Kidney (tissue), 14 donors: Measurements from ENCODE around the gene MTNR1B. TPM values are rescaled to one million over a fixed set of nuclear protein-coding genes. Genes with fewer than 3 reads are reported as not detected.

Source experiments
- DNase-seq, 5 donors: peaks; one replicate each; pipeline ENCODE4 v3.0.0-alpha.2; 2013 to 2020
- FAIRE-seq: peaks from 2 replicates; lab custom pipeline; 2012; peaks lifted over from hg19 to GRCh38; lab: Jason Lieb, UNC
- H3K27ac ChIP-seq, 2 donors: one replicate each; pipeline ENCODE4 v1.7.0; 2013; ENCODE audit warnings: low read depth in 2 of 2, low read length in 2 of 2, inconsistent platforms in 1 of 2
- H3K27me3 ChIP-seq: one replicate; pipeline ENCODE4 v1.7.1; 2013; ENCODE audit warnings: low read length, inconsistent platforms; ENCODE audit not compliant: control insufficient read depth, insufficient read depth
- H3K36me3 ChIP-seq, 3 donors: one replicate each; pipeline versions ENCODE4 v1.7.0 to v1.7.1; 2013; ENCODE audit warnings: low read length in 3 of 3, control low read depth in 1 of 3, inconsistent platforms in 1 of 3; ENCODE audit not compliant: insufficient read depth in 3 of 3, control insufficient read depth in 2 of 3
- H3K4me1 ChIP-seq, 3 donors: one replicate each; pipeline versions ENCODE4 v1.7.0 to v1.7.1; 2013; ENCODE audit warnings: low read length in 3 of 3, inconsistent platforms in 1 of 3, low read depth in 1 of 3; ENCODE audit not compliant: control insufficient read depth in 2 of 3, insufficient read depth in 2 of 3
- H3K4me3 ChIP-seq, 3 donors: one replicate each; pipeline versions ENCODE4 v1.7.0 to v1.8.1; 2013; ENCODE audit warnings: low read length in 3 of 3, control low read depth in 1 of 3, inconsistent platforms in 1 of 3
- H3K9ac ChIP-seq, 3 donors: one replicate each; pipeline versions ENCODE4 v1.7.0 to v1.7.1; 2013; ENCODE audit warnings: low read length in 3 of 3, control low read depth in 1 of 3, inconsistent platforms in 1 of 3
- H3K9me3 ChIP-seq, 3 donors: one replicate each; pipeline versions ENCODE4 v1.7.0 to v1.7.1; 2013; ENCODE audit warnings: low read length in 3 of 3, control low read depth in 1 of 3, inconsistent platforms in 1 of 3; ENCODE audit not compliant: control insufficient read depth in 2 of 3, insufficient read depth in 1 of 3
- intact Hi-C: fragments of 100-400 bp; cut with DNase I; formaldehyde crosslinking; loops from one replicate; pipeline ENCODE4 v1.11.1; 2022
- polyA plus RNA-seq: library from polyadenylated mRNA; stranded (reverse); fragments of 350-450 nt; fragmentation: Illumina TruSeq; extraction: RNeasy Lipid Tissue Mini Kit (QIAGEN cat#74804); gene quantifications from one replicate; pipeline ENCODE4 v1.2.3, GENCODE V29; 2014; ENCODE audit warnings: low read depth, low replicate concordance; ENCODE audit not compliant: insufficient read depth
- total RNA-seq: library from RNA; stranded (reverse); fragmentation: NEBNext Ultra II Directional; extraction: Animal tissue kit (Norgen Biotek cat#: 25700); gene quantifications from one replicate; pipeline ENCODE4 v1.2.1, GENCODE V29; 2021
- TF ChIP-seq, protein P1 (sequence below): IDR thresholded peaks from 3 replicates; pipeline ENCODE4 v1.5.1; 2012; ENCODE audit warnings: mild to moderate bottlenecking, moderate library complexity, borderline replicate concordance; ENCODE audit not compliant: insufficient read depth; ENCODE audit errors: extremely low read depth
- donor health status: control.
- donor health status: control.
- donor health status: control.
- donor health status: control.
- donor health status: control.
- donor health status: DM: yes; HTN: yes; CAD: no.
- donor health status: Normal renal cell carcinoma (clear cell type).

MTNR1B gene
- total and polyA plus RNA-seq, 2 donors from 2014 or later: not detected

GRCh38 chr11:92939305-92939704 lies 30.1 kb upstream of the MTNR1B start:
- Histone ChIP-seq H3K9ac (no peak overlapping the region), H3K4me3 (no peak overlapping the region), H3K27ac (no peak overlapping the region), H3K9me3 (no peaks in the 10 kb centered on the region), H3K27me3 (no peaks in the 10 kb centered on the region), H3K4me1 (no peaks in the 10 kb centered on the region), H3K36me3 (no peaks in the 10 kb centered on the region)
- intact Hi-C loops: no loop called here
- TF ChIP-seq, protein P1, sequence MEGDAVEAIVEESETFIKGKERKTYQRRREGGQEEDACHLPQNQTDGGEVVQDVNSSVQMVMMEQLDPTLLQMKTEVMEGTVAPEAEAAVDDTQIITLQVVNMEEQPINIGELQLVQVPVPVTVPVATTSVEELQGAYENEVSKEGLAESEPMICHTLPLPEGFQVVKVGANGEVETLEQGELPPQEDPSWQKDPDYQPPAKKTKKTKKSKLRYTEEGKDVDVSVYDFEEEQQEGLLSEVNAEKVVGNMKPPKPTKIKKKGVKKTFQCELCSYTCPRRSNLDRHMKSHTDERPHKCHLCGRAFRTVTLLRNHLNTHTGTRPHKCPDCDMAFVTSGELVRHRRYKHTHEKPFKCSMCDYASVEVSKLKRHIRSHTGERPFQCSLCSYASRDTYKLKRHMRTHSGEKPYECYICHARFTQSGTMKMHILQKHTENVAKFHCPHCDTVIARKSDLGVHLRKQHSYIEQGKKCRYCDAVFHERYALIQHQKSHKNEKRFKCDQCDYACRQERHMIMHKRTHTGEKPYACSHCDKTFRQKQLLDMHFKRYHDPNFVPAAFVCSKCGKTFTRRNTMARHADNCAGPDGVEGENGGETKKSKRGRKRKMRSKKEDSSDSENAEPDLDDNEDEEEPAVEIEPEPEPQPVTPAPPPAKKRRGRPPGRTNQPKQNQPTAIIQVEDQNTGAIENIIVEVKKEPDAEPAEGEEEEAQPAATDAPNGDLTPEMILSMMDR: no peak
- FAIRE-seq (no peak), DNase-seq (no peak)

DNA sequence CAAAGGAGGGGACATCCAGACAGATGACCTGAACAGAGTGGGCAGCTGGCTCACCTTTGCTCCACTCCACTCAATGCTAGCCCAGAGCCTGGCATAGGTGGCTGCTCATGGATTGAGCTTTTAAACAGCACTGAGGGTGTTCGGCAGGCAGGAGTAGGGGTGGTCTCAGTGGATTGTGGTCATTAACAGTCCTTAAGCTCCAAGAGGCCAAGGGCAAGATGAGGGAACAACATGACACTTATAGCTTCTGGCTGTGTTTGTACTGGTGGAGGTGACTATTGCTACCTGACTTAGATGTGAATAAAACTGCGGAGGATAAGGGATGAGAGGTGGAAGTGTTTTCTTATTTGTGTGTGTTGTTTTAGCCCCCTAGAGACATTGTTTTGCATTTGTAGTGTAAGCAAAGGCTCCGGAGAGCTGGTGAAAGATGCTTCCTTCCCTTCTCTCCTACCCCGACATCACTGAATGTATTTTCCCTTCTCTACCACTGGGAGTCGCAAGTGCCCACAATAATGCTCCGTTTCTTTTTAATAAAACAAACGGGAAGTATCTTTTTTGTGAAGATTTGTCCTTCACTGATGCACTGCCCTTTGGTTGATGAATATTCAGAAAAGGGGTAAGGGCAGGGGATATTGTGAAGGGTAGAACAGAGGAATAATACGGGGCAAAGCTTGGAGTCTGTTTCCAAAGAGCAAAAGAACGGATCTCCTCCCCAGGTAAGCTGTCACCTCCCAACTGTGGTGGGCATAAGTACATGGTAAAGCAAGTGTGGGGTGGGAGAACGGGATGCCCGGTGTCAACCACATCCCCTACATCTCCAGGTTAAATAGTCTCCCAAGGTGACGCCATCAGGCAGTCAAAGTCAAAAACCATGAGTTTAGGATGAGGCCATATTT lies 27.5 kb upstream of the MTNR1B start:
- Histone ChIP-seq H3K4me1 (no peaks in the 10 kb centered on the region), H3K9me3 (no peaks in the 10 kb centered on the region), H3K27ac (no peak overlapping the region), H3K9ac (no peak overlapping the region), H3K4me3 (no peak overlapping the region), H3K27me3 (no peaks in the 10 kb centered on the region), H3K36me3 (no peaks in the 10 kb centered on the region)
- DNase-seq (peak in 3 of 5 donors; percentile 12 to 54 (median 38)), FAIRE-seq (no peak)
- intact Hi-C loops: no loop called here
- TF ChIP-seq, protein P1: peak; percentile 62

DNA sequence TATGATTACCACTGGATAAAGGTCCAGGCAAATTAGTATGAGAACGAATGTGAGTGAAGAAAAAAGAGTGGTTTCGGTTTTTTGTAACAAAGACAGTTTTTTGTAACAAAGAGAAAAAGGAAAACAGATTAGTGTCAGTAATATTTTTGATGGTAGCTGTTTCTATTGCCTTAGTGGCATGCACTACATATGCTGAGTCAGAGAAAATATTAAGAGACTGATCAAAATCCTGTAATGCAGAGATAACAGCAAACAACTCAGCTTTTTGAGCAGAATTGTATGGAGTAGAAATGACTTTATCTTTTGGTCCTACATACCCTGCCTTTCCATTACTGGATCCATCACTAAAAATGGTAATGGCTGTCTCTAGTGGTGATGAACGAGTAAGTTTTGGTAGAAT lies 22.7 kb upstream of the MTNR1B start:
- no peak overlapping the region for H3K27ac ChIP-seq
- H3K27me3 ChIP-seq: no peaks in the 10 kb centered on the region
- TF ChIP-seq, protein P1: no peak
- FAIRE-seq: no peak
- H3K9me3 ChIP-seq: peaks cover 0 to 5% (median 2%) of the 10 kb centered on the region in 3 donors
- no peak for DNase-seq
- no peaks in the 10 kb centered on the region for H3K36me3 ChIP-seq
- H3K4me1 ChIP-seq: no peaks in the 10 kb centered on the region
- H3K4me3 ChIP-seq: no peak overlapping the region
- intact Hi-C loops: no loop called here
- no peak overlapping the region for H3K9ac ChIP-seq
